NCI-H2196 (cell line): ENCODE results near the gene PRR19.
A peak's percentile ranks its signal among the peaks of the same experiment; 100 is the strongest.
"Not testable (repeated sequence)": the region's sequence is repeated elsewhere in the genome, so short reads cannot be mapped to it uniquely, and the experiment has no call there.

ENCODE experiments used
- DNase-seq: peaks from one replicate; lab custom pipeline; 2025; ENCODE audit not compliant: unreplicated experiment; lab: John Stamatoyannopoulos, UW

Gene PRR19

GRCh38 chr19:42325308-42325895, 23.5 kb downstream of the PRR19 start, which contains the start of gene MEGF8:
TSS of gene MEGF8 (plus strand) at chr19:42325635. CDS start at chr19:42326244, 609 bp downstream.
- peak; percentile 99 for DNase-seq

- no peak for DNase-seq
These were observed 24.2 kb downstream of the PRR19 start for GRCh38 chr19:42325896-42326771.

- DNase-seq: no peak
These were observed 25.0 kb downstream of the PRR19 start for GRCh38 chr19:42326969-42327368.

- DNase-seq: no peak
These were observed 25.4 kb downstream of the PRR19 start for GRCh38 chr19:42327381-42327780.

GRCh38 chr19:42328106-42328505, 26.2 kb downstream of the PRR19 start:
- no peak for DNase-seq

GRCh38 chr19:42328854-42329253, 26.9 kb downstream of the PRR19 start:
- DNase-seq: no peak

- no peak for DNase-seq
These were observed 28.3 kb downstream of the PRR19 start for GRCh38 chr19:42330241-42330711.

- not testable (repeated sequence) for DNase-seq
These were observed 29.4 kb downstream of the PRR19 start for GRCh38 chr19:42331333-42331732.

GRCh38 chr19:42332059-42332458, 30.1 kb downstream of the PRR19 start:
- no peak for DNase-seq

GRCh38 chr19:42333018-42333417, 31.1 kb downstream of the PRR19 start:
- DNase-seq: no peak

- DNase-seq: no peak
These were observed 32.2 kb downstream of the PRR19 start for GRCh38 chr19:42333975-42334696.

- no peak for DNase-seq
These were observed 32.9 kb downstream of the PRR19 start for GRCh38 chr19:42334697-42335373.

- DNase-seq: no peak
These were observed 33.5 kb downstream of the PRR19 start for GRCh38 chr19:42335374-42335936.

GRCh38 chr19:42335971-42336370, 34.0 kb downstream of the PRR19 start:
- no peak for DNase-seq

- not testable (repeated sequence) for DNase-seq
These were observed 37.4 kb downstream of the PRR19 start for GRCh38 chr19:42339126-42339860.

GRCh38 chr19:42339922-42340321, 38.0 kb downstream of the PRR19 start:
- not testable (repeated sequence) for DNase-seq

GRCh38 chr19:42343344-42344110, 41.6 kb downstream of the PRR19 start:
- DNase-seq: no peak

GRCh38 chr19:42344336-42344893, 42.5 kb downstream of the PRR19 start:
- DNase-seq: no peak
